OCI-LY7 (cell line): ENCODE results near the gene ATPAF2. TPM values are rescaled to one million over a fixed set of nuclear protein-coding genes. Genes with fewer than 3 reads are reported as not detected.
"Not testable (repeated sequence)": the region's sequence is repeated elsewhere in the genome, so short reads cannot be mapped to it uniquely, and the experiment has no call there.

Source experiments
- BruUV-seq: library from RNA; stranded (reverse); fragments of 400-500 nt; replicated peaks from 2 replicates; lab custom pipeline; 2021; lab: Mats Ljungman, UMichigan
- CTCF ChIA-PET: fragments of 300-600 bp; sonication (Branson Sonifier 250); formaldehyde crosslinking; loops from one replicate; lab custom pipeline; 2022; ENCODE audit warnings: antibody characterized with exemption; ENCODE audit not compliant: unreplicated experiment; lab: Charles Lee
- POLR2A ChIA-PET: fragments of 300-600 bp; sonication (Branson Sonifier 250); formaldehyde crosslinking; loops from one replicate; lab custom pipeline; 2022; ENCODE audit warnings: antibody characterized with exemption; lab: Charles Lee
- DNase-seq: peaks from one replicate; pipeline ENCODE4 v3.0.0-alpha.2; 2015; ENCODE audit warnings: low spot score
- H2AFZ ChIP-seq: fragments of 200-600 bp; sonication (generic), shearing (Covaris generic); 2 replicates; pipeline ENCODE4 v1.6.1; 2014; ENCODE audit warnings: mild to moderate bottlenecking, antibody characterized with exemption, low read length, moderate library complexity
- H3K27ac ChIP-seq: fragments of 200-600 bp; sonication (generic); 2 replicates; pipeline ENCODE4 v1.5.1; 2014; ENCODE audit warnings: mixed run types, low read depth, mild to moderate bottlenecking, moderate library complexity, low read length, inconsistent platforms; ENCODE audit not compliant: poor library complexity, severe bottlenecking
- H3K36me3 ChIP-seq: fragments of 200-600 bp; sonication (generic); 2 replicates; pipeline ENCODE4 v1.6.1; 2014; ENCODE audit warnings: mild to moderate bottlenecking, antibody characterized with exemption, low read length, moderate library complexity, mixed read lengths; ENCODE audit not compliant: insufficient read depth
- H3K4me1 ChIP-seq: fragments of 200-600 bp; sonication (generic); 2 replicates; pipeline ENCODE4 v1.5.1; 2014; ENCODE audit warnings: mild to moderate bottlenecking, low read length; ENCODE audit not compliant: insufficient read depth, poor library complexity, severe bottlenecking
- H3K4me2 ChIP-seq: fragments of 200-600 bp; sonication (generic); 2 replicates; pipeline ENCODE4 v1.6.1; 2014; ENCODE audit warnings: mild to moderate bottlenecking, low read length
- H3K4me3 ChIP-seq: fragments of 200-600 bp; sonication (generic); 2 replicates; pipeline ENCODE4 v1.5.1; 2014; ENCODE audit warnings: mild to moderate bottlenecking, low read depth, low read length; ENCODE audit not compliant: poor library complexity, severe bottlenecking
- H3K79me2 ChIP-seq: fragments of 200-600 bp; sonication (generic); 2 replicates; pipeline ENCODE4 v1.6.1; 2016; ENCODE audit warnings: low read depth, mild to moderate bottlenecking, low read length, moderate library complexity, mixed read lengths; ENCODE audit not compliant: insufficient read depth
- H3K9me2 ChIP-seq: fragments of 200-600 bp; sonication (generic); 2 replicates; pipeline ENCODE4 v1.6.1; 2016; ENCODE audit warnings: mild to moderate bottlenecking, low read length, mixed read lengths; ENCODE audit not compliant: insufficient read depth
- H3K9me3 ChIP-seq: fragments of 200-600 bp; sonication (generic); 2 replicates; pipeline ENCODE4 v1.6.1; 2014; ENCODE audit warnings: mild to moderate bottlenecking, mixed run types, low read length, mixed read lengths
- H4K20me1 ChIP-seq: fragments of 200-600 bp; sonication (generic); 2 replicates; pipeline ENCODE4 v1.6.1; 2014; ENCODE audit warnings: mild to moderate bottlenecking, antibody characterized with exemption, low read length, moderate library complexity, mixed read lengths; ENCODE audit not compliant: insufficient read depth
- EZH2phosphoT487 ChIP-seq: fragments of 200-600 bp; sonication (generic); IDR thresholded peaks from 2 replicates; pipeline ENCODE4 v1.6.1; 2018; ENCODE audit warnings: low read depth, borderline replicate concordance, mild to moderate bottlenecking, mixed run types, antibody characterized with exemption, low read length, moderate library complexity, mixed read lengths
- intact Hi-C: fragments of 100-400 bp; cut with micrococcal nuclease; formaldehyde crosslinking; loops from one replicate; pipeline ENCODE4 v1.10.0; 2022; ENCODE audit not compliant: unreplicated experiment
- total RNA-seq, 2 experiments: library from RNA; depleted of rRNA in 1 of 2; stranded (reverse); fragments of >200 nt in 1 of 2; shearing (Covaris generic) in 1 of 2; gene quantifications; 2 replicates each; pipeline ENCODE4 v1.2.3, GENCODE V29; 2014 to 2022
- TF ChIP-seq, protein P1 (sequence below): fragments of 200-600 bp; sonication (generic); conservative IDR thresholded peaks from 2 replicates; pipeline ENCODE4 v1.5.1; 2014; ENCODE audit warnings: mild to moderate bottlenecking, antibody characterized with exemption, low read length, moderate library complexity, mixed read lengths

Gene ATPAF2
- total RNA-seq, 2 experiments from 2014 or later, result 42.9 to 56.2 TPM

GRCh38 chr17:18000030-18000408 is 38.9 kb downstream of the ATPAF2 start:
- Histone ChIP-seq H3K27ac (no peak overlapping the region), H2AFZ (no peak overlapping the region), H3K79me2 (no peaks in the 10 kb centered on the region), H3K36me3 (no peaks in the 10 kb centered on the region), H3K4me1 (no peaks in the 10 kb centered on the region), H3K4me2 (no peak overlapping the region), H3K9me3 (no peaks in the 10 kb centered on the region), H3K4me3 (no peak overlapping the region), H4K20me1 (no peaks in the 10 kb centered on the region), H3K9me2 (no peaks in the 10 kb centered on the region)
- TF ChIP-seq, protein P1, sequence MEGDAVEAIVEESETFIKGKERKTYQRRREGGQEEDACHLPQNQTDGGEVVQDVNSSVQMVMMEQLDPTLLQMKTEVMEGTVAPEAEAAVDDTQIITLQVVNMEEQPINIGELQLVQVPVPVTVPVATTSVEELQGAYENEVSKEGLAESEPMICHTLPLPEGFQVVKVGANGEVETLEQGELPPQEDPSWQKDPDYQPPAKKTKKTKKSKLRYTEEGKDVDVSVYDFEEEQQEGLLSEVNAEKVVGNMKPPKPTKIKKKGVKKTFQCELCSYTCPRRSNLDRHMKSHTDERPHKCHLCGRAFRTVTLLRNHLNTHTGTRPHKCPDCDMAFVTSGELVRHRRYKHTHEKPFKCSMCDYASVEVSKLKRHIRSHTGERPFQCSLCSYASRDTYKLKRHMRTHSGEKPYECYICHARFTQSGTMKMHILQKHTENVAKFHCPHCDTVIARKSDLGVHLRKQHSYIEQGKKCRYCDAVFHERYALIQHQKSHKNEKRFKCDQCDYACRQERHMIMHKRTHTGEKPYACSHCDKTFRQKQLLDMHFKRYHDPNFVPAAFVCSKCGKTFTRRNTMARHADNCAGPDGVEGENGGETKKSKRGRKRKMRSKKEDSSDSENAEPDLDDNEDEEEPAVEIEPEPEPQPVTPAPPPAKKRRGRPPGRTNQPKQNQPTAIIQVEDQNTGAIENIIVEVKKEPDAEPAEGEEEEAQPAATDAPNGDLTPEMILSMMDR, result no peak
- TF ChIP-seq EZH2phosphoT487, result no peak
- ChIA-PET POLR2A (no interaction called here), CTCF (no interaction called here)
- no TSS peak for BruUV-seq
- DNase-seq, result no peak
- intact Hi-C loops, result no loop called here

GRCh38 chr17:17999364-18000029 is 39.5 kb downstream of the ATPAF2 start:
- CTCF ChIA-PET, result no interaction called here
- Histone ChIP-seq H3K9me2 (no peaks in the 10 kb centered on the region), H3K79me2 (no peaks in the 10 kb centered on the region), H3K9me3 (no peaks in the 10 kb centered on the region), H3K36me3 (no peaks in the 10 kb centered on the region), H2AFZ (no peak overlapping the region), H3K4me1 (no peaks in the 10 kb centered on the region), H3K4me2 (no peak overlapping the region), H4K20me1 (no peaks in the 10 kb centered on the region), H3K4me3 (no peak overlapping the region), H3K27ac (no peak overlapping the region)
- intact Hi-C loops, result no loop called here
- POLR2A ChIA-PET, result no interaction called here
- no peak for TF ChIP-seq EZH2phosphoT487
- TF ChIP-seq, protein P1, result no peak
- no peak for DNase-seq
- no TSS peak for BruUV-seq

DNA sequence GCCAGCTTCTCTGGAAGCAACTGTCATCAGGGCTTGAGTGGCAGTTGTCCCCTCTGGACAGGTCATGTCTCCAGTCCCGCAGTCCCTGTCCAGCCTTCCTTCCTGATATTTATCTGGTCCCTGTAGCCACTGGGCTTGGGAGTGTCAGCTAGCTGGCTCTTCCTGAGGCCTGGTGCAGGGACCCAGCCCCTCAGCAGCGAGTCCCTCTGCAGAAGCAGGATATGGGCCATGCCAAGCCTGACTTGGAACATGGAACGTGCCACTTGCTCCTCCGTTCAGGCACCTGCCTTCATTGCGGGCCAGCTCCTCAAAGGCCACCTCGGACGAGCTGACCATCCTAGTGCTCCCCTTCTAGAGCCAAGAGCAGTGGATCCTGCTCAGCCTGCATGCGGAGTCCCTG is 40.0 kb downstream of the ATPAF2 start:
- BruUV-seq, result no TSS peak
- no peaks in the 10 kb centered on the region for H3K9me3 ChIP-seq
- H3K36me3 ChIP-seq, result no peaks in the 10 kb centered on the region
- no peaks in the 10 kb centered on the region for H3K79me2 ChIP-seq
- intact Hi-C loops, result no loop called here
- no peaks in the 10 kb centered on the region for H4K20me1 ChIP-seq
- H2AFZ ChIP-seq, result no peak overlapping the region
- CTCF ChIA-PET, result no interaction called here
- no peaks in the 10 kb centered on the region for H3K9me2 ChIP-seq
- H3K27ac ChIP-seq, result no peak overlapping the region
- H3K4me3 ChIP-seq, result no peak overlapping the region
- no peak overlapping the region for H3K4me2 ChIP-seq
- POLR2A ChIA-PET, result no interaction called here
- no peaks in the 10 kb centered on the region for H3K4me1 ChIP-seq
- TF ChIP-seq EZH2phosphoT487, result no peak
- TF ChIP-seq, protein P1, result no peak
- DNase-seq, result no peak

DNA sequence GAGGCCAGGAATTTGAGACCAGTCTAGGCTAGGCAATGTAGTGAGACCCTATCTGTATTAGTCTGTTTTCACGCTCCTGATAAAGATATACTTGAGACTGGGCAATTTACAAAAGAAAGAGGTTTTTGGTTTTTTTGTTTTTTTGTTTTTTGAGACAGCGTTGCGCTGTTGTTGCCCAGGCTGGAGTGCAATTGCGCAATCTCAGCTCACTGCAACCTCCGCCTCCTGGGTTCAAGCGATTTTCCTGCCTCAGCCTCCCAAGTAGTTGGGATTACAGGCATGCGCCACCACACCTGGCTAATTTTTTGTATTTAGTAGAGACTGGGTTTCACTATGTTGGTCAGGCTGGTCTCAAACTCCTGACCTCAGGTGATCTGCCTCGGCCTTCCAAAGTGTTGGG is 43.1 kb downstream of the ATPAF2 start:
- H4K20me1 ChIP-seq, intact Hi-C loops, H3K4me3 ChIP-seq, H3K4me2 ChIP-seq, DNase-seq, BruUV-seq, H3K9me2 ChIP-seq, H3K79me2 ChIP-seq, H3K9me3 ChIP-seq, H2AFZ ChIP-seq, H3K36me3 ChIP-seq, H3K4me1 ChIP-seq, H3K27ac ChIP-seq: not testable (repeated sequence)
- CTCF ChIA-PET, result interaction anchor here (2.0 kb wide), 1 partner anchor 9 kb away, joined by 4 read pairs; no protein-coding TSS in a partner anchor
- POLR2A ChIA-PET, result interaction anchor here (1.6 kb wide), 1 partner anchor 24 kb away, joined by 4 read pairs; the partner anchor contains the start of genes DRC3 and TOM1L2
